Measurements from ENCODE around the gene PHLDA1.

Gene PHLDA1

DNA sequence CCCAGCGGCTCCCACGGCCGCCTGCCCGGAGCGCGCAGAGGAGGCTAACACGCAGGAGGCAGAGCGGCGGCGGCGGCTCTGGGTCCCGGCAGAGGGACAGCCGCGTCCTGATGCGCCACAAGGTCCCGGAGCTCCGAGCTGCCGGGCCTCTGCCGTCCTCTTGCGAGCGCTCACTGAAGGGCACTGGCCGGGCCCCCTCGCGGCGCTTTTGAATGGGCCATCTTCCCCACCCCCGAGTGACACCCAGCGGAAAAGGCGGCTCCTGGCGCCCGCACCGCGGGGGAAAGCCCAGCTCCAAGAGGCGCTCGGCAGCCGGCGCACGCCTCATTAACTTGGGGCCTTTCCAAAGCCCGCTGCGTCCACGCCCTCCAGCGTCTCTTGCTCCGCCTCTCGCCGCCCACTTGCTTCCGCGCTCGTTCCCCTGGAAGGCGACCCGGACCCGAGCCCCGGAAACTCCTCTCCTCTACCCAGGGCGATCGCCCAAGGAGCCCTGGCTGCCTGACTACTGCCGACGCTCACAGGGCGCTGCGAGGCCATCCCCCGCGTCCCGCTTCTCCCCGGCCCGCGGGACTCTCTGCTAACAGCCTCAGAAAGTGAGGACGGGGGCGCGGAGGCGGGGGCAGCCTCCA lies at the start of gene PHLDA1:
Gene PHLDA1, minus strand, starts transcription at position 363 of the 629 bp plus-strand sequence.
- DNase-seq (ENCODE audit: low read depth): peak; percentile 85

DNA sequence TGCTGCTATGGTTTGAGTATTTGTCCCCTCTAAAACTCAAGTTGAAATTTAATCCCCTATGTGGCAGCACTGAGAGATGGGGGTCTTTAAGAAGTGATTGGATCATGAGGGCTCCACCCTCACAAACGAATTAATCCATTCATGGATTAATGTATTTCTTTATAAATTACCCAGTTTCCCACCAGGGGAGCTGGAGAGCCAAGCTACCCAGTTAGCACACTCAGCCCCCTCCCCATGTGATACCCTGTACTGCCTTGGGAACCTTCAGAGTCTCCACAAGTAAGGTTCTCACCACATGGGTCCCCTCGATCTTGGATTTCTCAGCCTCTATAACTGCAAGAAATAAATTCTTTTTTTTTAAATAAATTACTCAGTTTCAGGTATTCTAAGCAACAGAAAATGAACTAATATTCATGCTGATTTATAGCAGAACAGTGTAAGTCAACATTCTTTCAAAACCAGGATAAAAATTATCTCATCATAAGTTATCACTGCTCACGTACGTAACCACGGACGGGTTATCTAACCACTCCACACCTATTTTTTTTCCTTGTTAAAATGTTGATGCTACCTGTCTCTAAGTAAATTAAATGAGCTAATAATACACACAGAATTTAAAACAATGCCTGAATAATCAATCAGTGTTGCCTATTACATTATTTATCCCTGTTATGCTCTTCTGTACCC lies 49.3 kb upstream of the PHLDA1 start:
- no peak for DNase-seq (ENCODE audit: low read depth)

GRCh38 chr12:76080017-76080728 lies 48.6 kb upstream of the PHLDA1 start:
- DNase-seq (ENCODE audit: low read depth): no peak

GRCh38 chr12:76078748-76079147 lies 47.2 kb upstream of the PHLDA1 start:
- no peak for DNase-seq (ENCODE audit: low read depth)

- no peak for DNase-seq (ENCODE audit: low read depth)
These were observed 43.9 kb upstream of the PHLDA1 start for GRCh38 chr12:76075448-76075847.

DNA sequence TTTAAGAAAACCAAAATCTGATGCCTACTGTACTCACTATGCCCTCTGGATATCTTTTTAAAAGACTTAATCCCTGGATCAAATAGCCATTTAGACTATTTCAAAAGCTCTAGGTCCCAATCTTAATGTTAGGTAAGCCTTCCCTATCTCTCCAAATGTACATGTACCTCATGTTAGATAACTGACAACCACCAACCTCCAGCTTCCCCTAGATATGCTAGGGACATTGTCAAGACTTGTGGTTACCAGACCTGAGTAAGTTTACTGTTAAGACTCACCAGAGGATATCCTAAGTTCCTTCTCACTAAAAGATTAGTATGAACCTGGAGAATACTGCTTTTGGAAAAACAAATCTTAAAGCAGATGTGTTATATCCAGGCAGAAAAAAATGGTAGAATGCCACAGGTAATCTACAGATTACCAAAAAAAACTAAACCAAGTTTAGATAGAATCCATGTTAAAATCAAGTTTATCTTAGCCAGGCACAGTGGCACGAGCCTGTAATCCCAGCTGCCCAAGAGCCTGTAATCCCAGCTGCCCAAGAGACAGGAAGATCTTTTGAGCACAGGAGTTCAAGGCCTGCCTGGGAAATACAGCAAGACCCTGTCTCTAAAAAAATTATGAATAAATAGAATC lies 43.2 kb upstream of the PHLDA1 start:
- no peak for DNase-seq (ENCODE audit: low read depth)

DNA sequence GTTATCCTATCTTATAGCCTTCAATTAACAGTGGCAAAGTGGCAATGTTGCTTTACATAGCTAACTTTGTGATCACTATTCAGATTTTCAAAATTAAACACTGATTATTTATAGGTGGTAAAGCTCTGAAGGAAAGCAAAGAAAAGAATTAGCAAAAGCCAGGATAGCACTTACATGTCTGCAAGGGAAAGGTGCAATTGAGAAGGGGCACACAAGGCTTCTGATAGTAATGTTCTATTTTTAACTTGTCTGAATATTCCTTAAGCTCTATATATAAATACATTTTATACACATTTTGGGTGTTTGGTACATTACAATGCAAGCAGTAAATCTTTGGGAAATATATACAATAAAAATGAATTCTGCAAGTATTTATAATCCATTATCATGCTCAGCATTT lies 42.0 kb upstream of the PHLDA1 start:
- no peak for DNase-seq (ENCODE audit: low read depth)

DNA sequence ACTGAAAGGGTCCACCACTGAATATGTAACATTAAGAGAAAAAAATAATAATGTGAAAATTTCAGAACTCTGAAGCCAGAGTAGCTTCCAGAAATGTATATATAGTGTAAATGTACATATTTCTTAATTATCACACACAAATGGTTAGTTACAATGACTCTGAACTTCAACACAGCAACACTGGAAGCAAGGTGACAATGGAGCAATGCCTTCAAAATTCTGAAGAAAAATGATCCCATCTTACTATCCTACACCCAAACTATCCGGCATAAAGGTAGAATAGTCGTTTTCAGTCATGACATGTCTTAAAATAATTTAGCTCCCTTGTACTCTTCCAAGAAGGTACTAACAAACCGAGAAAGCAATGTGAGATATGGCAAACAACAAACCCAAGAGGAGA lies 41.0 kb upstream of the PHLDA1 start:
- no peak for DNase-seq (ENCODE audit: low read depth)

GRCh38 chr12:76069339-76069738 lies 37.8 kb upstream of the PHLDA1 start:
- DNase-seq (ENCODE audit: low read depth): no peak

DNA sequence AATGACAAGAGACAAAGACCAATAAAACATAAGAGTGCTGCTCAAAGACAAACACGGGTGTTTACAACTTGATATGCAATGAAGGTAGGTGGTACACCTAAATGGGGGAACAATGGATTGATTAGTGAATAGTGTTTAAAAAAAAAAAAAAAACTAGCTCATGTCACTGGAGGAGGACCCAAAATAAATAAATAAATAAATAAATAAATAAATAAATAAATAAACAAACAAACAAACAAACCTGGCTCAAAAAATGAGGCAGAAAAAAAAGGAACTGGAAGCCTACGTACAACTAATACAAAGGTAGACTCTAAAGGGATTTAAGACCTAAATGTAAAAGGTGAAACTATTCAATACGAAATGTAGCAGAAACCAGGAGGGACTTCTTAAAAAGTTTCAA lies 34.3 kb upstream of the PHLDA1 start:
- DNase-seq (ENCODE audit: low read depth): no peak

DNA sequence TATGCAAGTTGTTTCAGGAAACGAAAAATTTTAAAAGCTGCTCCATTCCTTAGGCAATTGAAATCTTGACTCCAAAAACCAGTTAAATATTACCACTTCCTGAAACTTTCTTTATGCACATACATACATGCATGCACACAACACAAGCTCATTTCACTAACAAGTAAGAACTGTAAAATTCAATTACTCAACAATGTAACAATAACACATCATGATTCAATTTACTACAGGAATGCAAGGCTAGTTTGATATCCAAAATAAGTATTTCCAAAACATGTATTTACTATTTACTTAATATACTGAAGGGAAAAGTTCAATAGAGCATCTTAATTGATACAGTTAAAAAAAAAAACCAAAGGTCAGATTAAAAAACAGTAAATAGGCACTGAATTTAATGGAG lies 33.3 kb upstream of the PHLDA1 start:
- DNase-seq (ENCODE audit: low read depth): no peak

DNA sequence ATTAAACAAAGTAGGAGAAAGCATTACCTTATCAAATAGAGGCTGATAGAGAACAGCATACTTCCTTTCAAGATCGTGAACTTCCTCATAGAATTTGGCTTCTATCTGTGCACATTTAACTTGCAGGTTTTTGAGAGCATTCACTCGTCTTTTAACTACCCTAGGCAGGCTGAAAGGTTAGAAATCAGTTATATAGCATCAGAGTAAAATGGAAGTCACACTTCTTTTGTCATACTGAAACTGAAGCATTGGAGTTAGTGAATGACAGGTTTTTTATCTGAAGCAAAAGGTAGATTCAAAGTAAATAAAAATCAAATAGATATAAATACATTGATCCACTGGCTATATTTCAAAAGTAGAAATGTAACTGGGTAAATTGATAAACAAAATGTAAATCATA lies 28.5 kb upstream of the PHLDA1 start:
- no peak for DNase-seq (ENCODE audit: low read depth)

GRCh38 chr12:76057326-76057725 lies 25.8 kb upstream of the PHLDA1 start:
- no peak for DNase-seq (ENCODE audit: low read depth)

- DNase-seq (ENCODE audit: low read depth): no peak
These were observed 23.8 kb upstream of the PHLDA1 start for GRCh38 chr12:76055393-76055792.

GRCh38 chr12:76049575-76050251 lies 18.1 kb upstream of the PHLDA1 start:
- no peak for DNase-seq (ENCODE audit: low read depth)

- no peak for DNase-seq (ENCODE audit: low read depth)
These were observed 16.2 kb upstream of the PHLDA1 start for GRCh38 chr12:76047742-76048141.

- DNase-seq (ENCODE audit: low read depth): no peak
These were observed 15.5 kb upstream of the PHLDA1 start for GRCh38 chr12:76047060-76047459.

DNA sequence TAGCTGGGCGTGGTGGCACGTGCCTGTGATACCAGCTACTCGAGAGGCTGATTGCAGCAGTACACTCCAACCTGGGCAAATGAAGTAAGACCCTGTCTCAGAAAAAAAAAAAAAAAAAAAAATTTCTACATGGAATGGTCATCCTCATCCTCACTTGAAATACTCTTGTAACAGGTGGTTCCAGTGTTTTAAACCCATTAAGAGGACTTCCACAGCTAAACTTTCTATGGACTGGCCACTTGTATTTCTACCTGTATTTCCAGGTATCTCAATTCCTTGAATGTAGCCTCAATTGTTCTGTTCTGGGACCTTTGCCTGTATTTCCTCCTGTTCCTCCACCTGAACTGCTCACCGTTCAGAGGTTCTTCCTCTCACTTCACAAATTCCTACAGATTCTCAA lies 11.8 kb upstream of the PHLDA1 start:
- DNase-seq (ENCODE audit: low read depth): no peak

- no peak for DNase-seq (ENCODE audit: low read depth)
These were observed 10.6 kb upstream of the PHLDA1 start for GRCh38 chr12:76042147-76042546.

- no peak for DNase-seq (ENCODE audit: low read depth)
These were observed 9.8 kb upstream of the PHLDA1 start for GRCh38 chr12:76041406-76041805.

DNA sequence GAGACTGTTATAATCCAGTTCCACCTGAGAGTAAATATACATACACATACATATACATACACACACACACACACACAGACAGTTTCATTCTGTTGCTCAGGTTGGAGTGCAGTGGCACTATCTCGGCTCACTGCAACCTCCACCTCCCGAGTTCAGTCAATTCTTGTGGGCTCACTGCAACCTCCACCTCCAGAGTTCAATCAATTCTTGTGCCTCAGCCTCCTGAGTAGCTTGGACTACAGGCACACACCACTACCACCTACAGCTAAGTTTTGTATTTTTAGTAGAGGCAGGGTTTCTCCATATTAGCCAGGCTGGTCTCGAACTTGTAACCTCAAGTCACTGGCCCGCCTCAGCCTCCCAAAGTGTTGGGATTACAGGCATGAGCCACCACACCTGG lies 8.9 kb upstream of the PHLDA1 start:
- no peak for DNase-seq (ENCODE audit: low read depth)

- no peak for DNase-seq (ENCODE audit: low read depth)
These were observed 6.6 kb upstream of the PHLDA1 start for GRCh38 chr12:76038176-76038575.
